H7 (cell line): ENCODE results near the gene SEC14L6. TPM values are rescaled to one million over a fixed set of nuclear protein-coding genes. Genes with fewer than 3 reads are reported as not detected.
"Not testable (repeated sequence)": the region's sequence is repeated elsewhere in the genome, so short reads cannot be mapped to it uniquely, and the experiment has no call there.

Experiments
- DNase-seq: peaks from one replicate; pipeline ENCODE4 v3.0.0; 2012
- H3K27me3 ChIP-seq: 2 replicates; pipeline ENCODE4 v1.6.0; 2011; ENCODE audit warnings: mild to moderate bottlenecking, low read length; ENCODE audit not compliant: control insufficient read depth, insufficient read depth
- H3K36me3 ChIP-seq: replicated peaks from 2 replicates; pipeline ENCODE4 v1.5.1; 2011; ENCODE audit warnings: low read length; ENCODE audit not compliant: control insufficient read depth, insufficient read depth
- H3K4me3 ChIP-seq: 2 replicates; pipeline ENCODE4 v1.5.1; 2011; ENCODE audit warnings: low read depth, mild to moderate bottlenecking, control low read depth, low read length, moderate library complexity; ENCODE audit not compliant: insufficient read depth
- total RNA-seq: library from RNA; depleted of rRNA; stranded (reverse); fragments of >200 nt; shearing (Covaris generic); gene quantifications from 2 replicates; pipeline ENCODE4 v1.2.3, GENCODE V29; 2014

The SEC14L6 gene
- total RNA-seq, 1 experiment from 2014 or later, result 0.17 TPM

GRCh38 chr22:30560643-30561202 is 14.2 kb upstream of the SEC14L6 start:
- not testable (repeated sequence) for H3K27me3 ChIP-seq, H3K4me3 ChIP-seq, H3K36me3 ChIP-seq
- DNase-seq, result peak; percentile 79

- DNase-seq, result no peak
- no peak overlapping the region for H3K4me3 ChIP-seq
Measured at GRCh38 chr22:30559889-30560288, 13.3 kb upstream of the SEC14L6 start.

GRCh38 chr22:30557243-30557642 is 10.7 kb upstream of the SEC14L6 start:
- Histone ChIP-seq H3K4me3 (no peak overlapping the region), H3K36me3 (no peaks in the 10 kb centered on the region), H3K27me3 (no peaks in the 10 kb centered on the region)
- DNase-seq, result peak; percentile 84

More at GRCh38 chr22:30559889-30560288, 13.3 kb upstream of the SEC14L6 start:
- H3K27me3 ChIP-seq, result no peaks in the 10 kb centered on the region
- no peaks in the 10 kb centered on the region for H3K36me3 ChIP-seq

GRCh38 chr22:30556388-30556787 is 9.8 kb upstream of the SEC14L6 start:
- DNase-seq, result peak; percentile 69
- Histone ChIP-seq H3K4me3 (no peak overlapping the region), H3K27me3 (no peaks in the 10 kb centered on the region)

GRCh38 chr22:30555282-30556210 is 9.0 kb upstream of the SEC14L6 start:
- no peaks in the 10 kb centered on the region for H3K36me3 ChIP-seq
- DNase-seq, result peak; percentile 82
- H3K4me3 ChIP-seq, result no peak overlapping the region
- no peaks in the 10 kb centered on the region for H3K27me3 ChIP-seq

More at GRCh38 chr22:30556388-30556787, 9.8 kb upstream of the SEC14L6 start:
- H3K36me3 ChIP-seq, result no peaks in the 10 kb centered on the region

- no peaks in the 10 kb centered on the region for H3K36me3 ChIP-seq
- H3K4me3 ChIP-seq, result no peak overlapping the region
- H3K27me3 ChIP-seq, result no peaks in the 10 kb centered on the region
- DNase-seq, result no peak
Measured at GRCh38 chr22:30553971-30554370, 7.4 kb upstream of the SEC14L6 start.

- no peak overlapping the region for H3K4me3 ChIP-seq
- H3K27me3 ChIP-seq, result no peaks in the 10 kb centered on the region; the same call in 1 of the 2 replicates
- DNase-seq, result no peak
Measured at GRCh38 chr22:30552719-30553118, 6.2 kb upstream of the SEC14L6 start.

GRCh38 chr22:30551813-30552212 is 5.3 kb upstream of the SEC14L6 start:
- not testable (repeated sequence) for H3K36me3 ChIP-seq, H3K27me3 ChIP-seq, DNase-seq, H3K4me3 ChIP-seq

More at GRCh38 chr22:30552719-30553118, 6.2 kb upstream of the SEC14L6 start:
- H3K36me3 ChIP-seq, result no peaks in the 10 kb centered on the region

GRCh38 chr22:30547188-30547587 is 647 bp upstream of the SEC14L6 start:
- peaks cover 16% of the 10 kb centered on the region for H3K27me3 ChIP-seq
- H3K4me3 ChIP-seq, result no peak overlapping the region
- no peaks in the 10 kb centered on the region for H3K36me3 ChIP-seq
- DNase-seq, result no peak

GRCh38 chr22:30542811-30543188 is 3.7 kb downstream of the SEC14L6 start:
- no peak for DNase-seq
- H3K4me3 ChIP-seq, result peak overlapping the region; percentile 41; the same call in 1 of the 2 replicates
- H3K27me3 ChIP-seq, result peaks cover 21% of the 10 kb centered on the region
- no peaks in the 10 kb centered on the region for H3K36me3 ChIP-seq

- DNase-seq, result peak; percentile 86
- H3K4me3 ChIP-seq, result peak overlapping the region; percentile 41
- H3K36me3 ChIP-seq, result no peaks in the 10 kb centered on the region
- H3K27me3 ChIP-seq, result peaks cover 21% of the 10 kb centered on the region
Measured at GRCh38 chr22:30541961-30542810, 4.4 kb downstream of the SEC14L6 start.

GRCh38 chr22:30541511-30541910 is 5.0 kb downstream of the SEC14L6 start:
- H3K36me3 ChIP-seq, DNase-seq, H3K4me3 ChIP-seq: not testable (repeated sequence)
- peaks cover 21% of the 10 kb centered on the region for H3K27me3 ChIP-seq

- Histone ChIP-seq H3K4me3 (no peak overlapping the region), H3K27me3 (peaks cover 21% of the 10 kb centered on the region), H3K36me3 (no peaks in the 10 kb centered on the region)
- DNase-seq, result no peak
Measured at GRCh38 chr22:30539368-30539767, 7.2 kb downstream of the SEC14L6 start.

GRCh38 chr22:30538280-30538679 is 8.3 kb downstream of the SEC14L6 start:
- DNase-seq, result no peak
- Histone ChIP-seq H3K36me3 (no peaks in the 10 kb centered on the region), H3K27me3 (peaks cover 14% of the 10 kb centered on the region), H3K4me3 (no peak overlapping the region)
